Islet precursor cell (in vitro differentiated cells): ENCODE measurements around the gene ZBTB16.
A peak's percentile ranks its signal among the peaks of the same experiment; 100 is the strongest.

Experiments used
- DNase-seq: peaks from one replicate; pipeline ENCODE4 v3.0.0-alpha.2; 2018

The ZBTB16 gene

DNA sequence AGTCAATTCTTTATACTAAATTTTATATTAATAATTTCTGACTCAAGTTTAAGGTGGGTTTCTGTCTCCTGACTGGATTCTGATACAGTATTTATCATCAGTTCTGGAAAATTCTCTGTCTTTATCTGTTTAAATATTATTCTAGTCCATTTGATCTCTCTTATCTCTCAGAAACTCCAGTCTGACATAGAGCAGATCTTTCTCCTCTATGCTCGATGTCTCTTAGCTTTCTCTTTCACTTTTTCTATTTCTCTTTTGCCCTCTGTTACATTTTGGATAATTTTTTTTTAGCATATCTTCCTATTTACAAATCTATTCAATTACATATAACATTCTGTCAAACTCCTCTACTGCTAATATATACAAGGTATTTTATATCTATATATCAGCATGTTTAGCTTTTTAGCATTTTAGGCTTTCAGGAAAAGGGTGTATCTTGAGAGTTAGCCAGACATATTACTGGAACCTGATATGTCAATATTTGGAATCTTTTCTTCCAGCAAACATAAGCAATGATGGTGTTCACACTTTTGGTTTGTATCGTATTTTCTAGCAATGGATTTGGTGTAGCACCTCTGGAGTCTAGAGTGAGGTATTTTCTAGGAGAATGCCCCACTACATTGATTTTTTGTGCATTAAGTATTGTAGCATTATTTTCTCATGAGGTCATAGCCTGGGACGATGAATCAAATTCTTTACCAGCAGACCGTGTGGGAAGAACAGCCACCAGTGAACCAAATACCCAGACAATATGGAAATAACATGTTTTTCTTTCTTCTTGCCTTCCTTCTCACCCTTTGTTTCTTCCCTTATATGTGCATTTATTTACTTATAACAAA, 232.6 kb downstream of the ZBTB16 start:
- no peak for DNase-seq

DNA sequence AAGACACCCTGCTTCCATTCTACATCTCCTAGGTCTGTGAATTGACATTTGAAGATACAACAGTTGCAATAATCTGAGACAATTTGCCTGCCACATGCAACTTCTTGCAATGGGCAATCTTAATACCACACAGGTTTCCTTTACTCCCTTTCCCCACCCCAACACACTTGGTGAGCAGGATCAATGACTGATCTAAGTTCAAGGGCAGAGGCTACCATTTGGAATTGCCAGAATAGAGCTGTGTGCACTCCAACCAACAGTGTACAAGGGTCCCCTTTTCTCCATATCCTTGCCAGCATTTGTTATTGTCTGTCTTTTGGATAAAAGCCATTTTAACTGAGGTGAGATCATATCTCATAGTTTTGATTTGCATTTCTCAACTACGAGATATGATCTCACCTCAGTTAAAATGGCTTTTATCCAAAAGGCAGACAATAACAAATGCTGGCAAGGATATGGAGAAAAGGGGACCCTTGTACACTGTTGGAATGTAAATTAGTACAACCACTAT, 233.7 kb downstream of the ZBTB16 start:
- DNase-seq = no peak

DNA sequence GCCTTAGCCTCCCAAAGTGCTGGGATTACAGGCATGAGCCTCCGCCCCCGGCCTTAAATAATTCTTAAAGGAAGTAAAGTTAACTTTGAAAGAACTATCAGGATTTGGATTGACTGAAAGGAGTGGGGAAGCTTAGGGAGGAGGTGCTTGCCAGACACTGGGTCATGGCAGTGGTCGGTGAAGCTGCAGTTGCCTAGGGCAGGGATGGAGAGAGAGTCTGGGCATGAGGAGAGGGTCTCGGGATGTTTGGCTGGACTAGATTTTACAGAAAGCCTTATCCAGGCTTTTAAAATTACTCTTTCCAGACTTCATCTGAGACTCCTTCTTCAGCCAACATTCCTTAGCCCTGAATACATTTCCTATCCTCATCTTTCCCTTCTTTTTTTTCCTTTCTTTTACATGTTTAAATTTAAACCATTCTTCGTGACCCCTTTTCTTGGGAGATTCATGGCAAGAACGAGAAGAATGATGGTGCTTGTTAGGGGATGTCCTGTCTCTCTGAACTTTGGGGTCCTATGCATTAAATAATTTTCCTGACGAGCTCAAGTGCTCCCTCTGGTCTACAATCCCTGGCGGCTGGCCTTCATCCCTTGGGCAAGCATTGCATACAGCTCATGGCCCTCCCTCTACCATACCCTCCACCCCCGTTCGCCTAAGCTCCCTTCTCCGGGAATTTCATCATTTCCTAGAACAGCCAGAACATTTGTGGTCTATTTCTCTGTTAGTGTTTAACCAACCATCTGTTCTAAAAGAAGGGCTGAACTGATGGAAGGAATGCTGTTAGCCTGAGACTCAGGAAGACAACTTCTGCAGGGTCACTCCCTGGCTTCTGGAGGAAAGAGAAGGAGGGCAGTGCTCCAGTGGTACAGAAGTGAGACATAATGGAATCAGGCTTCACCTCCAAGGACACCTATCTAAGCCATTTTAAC, 236.4 kb downstream of the ZBTB16 start, which contains the start of gene NNMT:
Gene NNMT, plus strand, starts transcription at position 724 of the 929 bp plus-strand sequence. Its CDS starts 158 bp downstream, at position 882.
- peak; percentile 82 for DNase-seq

DNA sequence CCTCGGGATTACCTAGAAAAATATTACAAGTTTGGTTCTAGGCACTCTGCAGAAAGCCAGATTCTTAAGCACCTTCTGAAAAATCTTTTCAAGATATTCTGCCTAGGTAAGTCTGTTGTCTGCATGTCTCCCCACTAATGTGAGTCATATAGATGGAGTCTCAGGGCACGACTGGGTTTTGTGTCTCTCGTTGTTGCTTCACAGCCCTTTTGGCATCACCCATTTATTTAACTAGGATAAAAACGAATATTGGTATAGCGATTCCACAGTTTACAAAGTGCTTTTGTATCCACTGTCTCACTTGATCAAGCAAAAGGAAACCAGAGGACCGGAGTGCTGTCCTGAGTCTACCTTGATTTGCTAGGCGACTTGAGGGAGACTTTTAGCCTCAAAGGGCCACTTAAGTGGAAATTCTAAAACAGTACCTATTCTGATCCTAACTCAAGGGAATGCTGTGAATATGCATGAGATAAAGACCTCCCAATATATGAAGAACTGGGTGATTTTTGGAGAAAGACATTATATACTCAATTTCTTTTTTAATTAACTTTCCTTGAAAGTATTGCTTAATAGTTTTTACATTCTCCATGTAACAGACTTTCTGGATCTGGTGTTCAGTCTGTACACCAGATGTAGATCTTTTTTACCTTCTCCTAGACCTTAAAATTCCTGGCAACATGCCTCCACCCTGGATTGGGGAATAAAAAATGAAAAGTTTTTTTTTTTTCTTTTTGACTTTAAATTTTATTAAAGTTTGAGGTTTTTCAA, 237.3 kb downstream of the ZBTB16 start:
- no peak for DNase-seq

DNA sequence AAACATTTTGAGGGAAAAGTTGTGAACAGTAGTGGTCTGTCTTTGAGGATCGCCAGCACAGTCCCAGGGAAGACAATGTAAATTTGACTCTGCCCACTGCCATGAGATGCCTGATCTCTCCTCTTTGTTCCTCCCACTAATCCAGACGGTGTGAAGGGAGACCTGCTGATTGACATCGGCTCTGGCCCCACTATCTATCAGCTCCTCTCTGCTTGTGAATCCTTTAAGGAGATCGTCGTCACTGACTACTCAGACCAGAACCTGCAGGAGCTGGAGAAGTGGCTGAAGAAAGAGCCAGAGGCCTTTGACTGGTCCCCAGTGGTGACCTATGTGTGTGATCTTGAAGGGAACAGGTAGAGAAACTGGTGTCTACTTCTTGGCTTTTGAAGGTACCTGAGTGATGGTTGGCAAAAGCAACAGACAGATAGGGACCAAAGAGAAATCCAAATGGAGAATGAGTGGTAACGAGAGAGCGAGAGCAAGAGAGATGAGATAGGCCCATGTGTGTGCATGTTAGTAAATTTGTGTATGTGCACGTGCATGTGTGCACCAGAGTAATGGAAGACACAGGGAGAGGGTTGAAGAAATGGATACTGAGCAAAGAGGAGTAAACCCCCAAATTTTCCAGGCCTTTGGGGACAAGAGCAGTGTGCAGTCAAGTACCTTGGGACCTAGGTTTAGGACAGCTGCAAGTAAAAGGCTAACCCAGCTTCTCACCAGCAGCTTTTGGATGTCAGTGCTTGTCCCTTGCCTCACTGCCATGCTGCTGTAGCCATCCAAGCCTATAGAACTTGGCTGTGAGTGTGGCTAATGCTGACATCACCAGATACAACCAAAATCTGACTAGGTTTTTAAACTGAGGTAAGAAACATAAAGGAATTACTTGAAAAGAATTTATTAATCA, 238.5 kb downstream of the ZBTB16 start:
- no peak for DNase-seq

DNA sequence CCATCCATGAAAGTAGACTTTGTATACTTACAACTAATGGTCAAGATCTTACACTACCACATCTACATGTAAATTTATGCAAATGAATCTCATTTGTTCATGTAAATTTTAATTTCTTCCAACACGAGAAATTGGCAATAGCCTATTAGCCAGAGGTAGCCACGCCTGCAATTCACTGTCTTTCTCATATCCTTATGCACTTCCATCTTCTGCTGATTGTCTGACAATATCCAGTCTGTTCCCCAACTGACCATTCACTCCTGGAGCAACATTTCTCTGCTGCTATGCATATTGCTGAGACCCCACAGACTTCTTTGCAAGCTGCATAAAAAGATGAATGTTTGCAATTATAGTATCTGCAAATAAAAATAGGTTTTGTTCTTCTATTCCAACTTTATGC, 239.2 kb downstream of the ZBTB16 start:
- DNase-seq = no peak
